SH-SY5Y (cell line): ENCODE results near the gene PRDM11.

Experiments
- GATA2 ChIP-seq: IDR thresholded peaks from 2 replicates; pipeline ENCODE4 v1.6.1; 2011; ENCODE audit warnings: mild to moderate bottlenecking, low read depth, low read length
- GATA3 ChIP-seq: IDR thresholded peaks from 2 replicates; pipeline ENCODE4 v1.6.1; 2011; ENCODE audit warnings: low read depth, mild to moderate bottlenecking, low read length, moderate library complexity

DNA sequence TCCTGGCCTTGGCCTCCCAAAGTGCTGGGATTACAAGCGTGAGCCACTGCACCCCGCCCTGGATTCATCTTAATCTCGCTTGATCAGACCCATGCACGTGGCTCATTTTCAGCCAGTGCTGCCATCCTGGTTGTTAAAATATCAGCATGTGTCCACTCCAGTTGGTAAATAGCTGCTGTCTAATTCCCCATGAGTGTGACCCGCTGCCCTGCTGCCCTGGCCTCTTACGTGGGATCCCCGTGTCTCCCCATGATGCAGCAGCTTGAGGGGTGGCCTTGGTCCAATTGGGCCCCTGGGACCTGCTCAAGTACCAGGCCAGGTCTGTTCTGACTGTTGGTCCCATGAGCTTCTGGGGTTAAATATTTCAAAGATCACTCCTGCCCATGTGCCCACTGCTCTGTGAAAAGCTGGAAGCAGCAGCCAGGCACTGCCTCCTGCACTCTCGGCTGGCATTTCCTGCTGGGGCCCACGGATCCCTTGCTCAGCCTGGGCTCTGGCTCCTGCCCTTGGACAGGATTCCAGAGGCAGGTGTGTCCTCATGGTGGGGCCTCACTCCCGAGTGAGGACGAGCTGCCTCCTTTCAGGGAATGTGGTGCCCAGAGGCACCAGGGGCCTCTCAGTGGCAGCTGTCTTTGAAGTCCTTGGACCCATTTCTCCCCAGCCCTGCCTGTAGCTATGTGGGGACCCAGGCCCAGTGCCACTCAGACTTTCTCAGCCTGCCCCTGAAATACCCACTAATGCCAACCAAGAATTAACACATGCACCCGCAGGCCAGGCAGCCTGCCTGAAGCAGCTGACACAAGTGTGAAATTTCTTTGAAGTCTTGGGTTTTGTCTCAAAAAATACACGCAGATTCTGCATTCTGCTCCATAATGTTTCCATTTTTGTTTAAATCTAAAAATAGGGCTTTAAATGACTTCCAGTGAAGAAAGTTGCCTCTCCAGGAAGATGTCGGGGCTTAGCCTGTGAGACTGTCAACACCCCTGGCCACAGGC lies 38.1 kb upstream of the PRDM11 start:
- TF ChIP-seq GATA2, result no peak
- no peak for TF ChIP-seq GATA3
